Upper lobe of left lung (tissue), 4 donors: ENCODE results near the gene PTPRK.
"Not testable (repeated sequence)": the region's sequence is repeated elsewhere in the genome, so short reads cannot be mapped to it uniquely, and the experiment has no call there.

Source experiments
- CTCF ChIP-seq, 6 experiments: fragments of 450-650 bp in 4 of 6; fragments of 200-600 bp in 2 of 6; sonication (generic) in 2 of 6; IDR thresholded peaks; one replicate each; pipeline ENCODE4 v1.5.1; 2016 to 2019; ENCODE audit warnings: antibody characterized with exemption in 6 of 6
- EP300 ChIP-seq, 4 donors: sonication (generic); formaldehyde crosslinking; IDR thresholded peaks; one replicate each; pipeline ENCODE4 v1.5.1; 2017; ENCODE audit warnings: antibody characterized with exemption in 4 of 4, control low read depth in 2 of 4
- POLR2AphosphoS5 ChIP-seq, 2 donors: sonication (generic); formaldehyde crosslinking; IDR thresholded peaks; one replicate each; pipeline ENCODE4 v1.5.1; 2017; ENCODE audit warnings: antibody characterized with exemption in 2 of 2

GRCh38 chr6:128486580-128486979, 33.8 kb downstream of the PTPRK start:
- not testable (repeated sequence) for TF ChIP-seq CTCF, POLR2AphosphoS5, EP300 (IDR thresholded peaks at IDR 0.05)
